K562 (cell line): Measurements from ENCODE around the gene C12orf60.

Source experiments
- MIER1 ChIP-seq: fragments of 450-650 bp; IDR thresholded peaks from 2 replicates; pipeline ENCODE4 v1.6.1; 2016; ENCODE audit warnings: antibody characterized with exemption, mild to moderate bottlenecking, low read depth
- STAT5A ChIP-seq: IDR thresholded peaks from 2 replicates; pipeline ENCODE4 v1.6.1; 2012; ENCODE audit warnings: low read length, inconsistent platforms, borderline replicate concordance

GRCh38 chr12:14868916-14869506 lies 65.5 kb downstream of the C12orf60 start:
- no peak for TF ChIP-seq STAT5A
- TF ChIP-seq MIER1 = no peak
